Measurements from ENCODE around the gene SOX12. TPM values are rescaled to one million over a fixed set of nuclear protein-coding genes. Genes with fewer than 3 reads are reported as not detected.

SOX12 gene
- total RNA-seq: 16.0 and 16.1 TPM in 2 replicates

GRCh38 chr20:325045-325888 lies at the start of gene SOX12:
Gene SOX12, plus strand, starts transcription at chr20:325552. Its CDS starts 373 bp downstream, at chr20:325925.

GRCh38 chr20:290084-290831 lies 35.1 kb upstream of the SOX12 start, which contains the start of gene C20orf96:
Gene C20orf96, minus strand, starts transcription at chr20:290750. Its CDS starts 140 bp downstream, at chr20:290610.

DNA sequence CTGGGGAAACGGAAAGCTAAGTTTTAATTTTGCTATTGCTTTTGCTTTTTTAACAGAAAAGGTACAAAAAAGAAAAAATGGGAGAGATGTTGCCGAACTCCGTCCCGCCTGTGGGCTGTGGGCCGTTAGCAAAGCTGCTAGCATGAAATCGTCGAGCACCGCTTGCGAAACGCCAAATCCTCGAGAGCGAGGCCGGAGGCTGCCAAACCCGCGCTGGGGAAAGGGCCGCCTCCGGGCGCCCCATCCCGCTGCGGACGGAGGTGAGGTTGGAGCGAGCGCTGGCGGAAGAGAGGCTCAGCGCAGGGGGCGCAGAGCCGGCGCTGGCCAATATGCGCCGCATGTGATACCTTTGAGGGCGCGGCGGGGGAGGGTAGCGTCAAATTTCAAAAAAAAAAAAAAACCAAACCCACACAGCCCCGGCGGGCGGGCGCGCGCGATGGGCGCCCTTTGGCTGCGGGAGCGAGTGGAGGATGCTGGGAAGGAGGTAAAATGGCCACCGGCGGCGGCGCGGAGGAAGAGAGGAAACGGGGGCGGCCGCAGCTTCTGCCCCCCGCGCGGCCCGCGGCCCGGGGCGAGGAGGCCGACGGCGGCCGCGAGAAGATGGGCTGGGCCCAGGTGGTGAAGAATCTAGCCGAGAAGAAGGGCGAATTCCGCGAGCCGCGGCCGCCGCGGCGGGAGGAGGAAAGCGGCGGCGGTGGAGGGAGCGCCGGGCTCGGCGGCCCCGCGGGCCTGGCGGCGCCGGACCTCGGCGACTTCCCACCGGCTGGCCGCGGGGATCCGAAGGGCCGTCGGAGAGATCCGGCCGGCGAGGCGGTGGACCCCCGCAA lies 28.0 kb upstream of the SOX12 start, which contains the start of gene ZCCHC3:
Gene ZCCHC3, plus strand, starts transcription at position 473 of the 827 bp plus-strand sequence. Its CDS starts 17 bp downstream, at position 490.

GRCh38 chr20:346640-347316 lies 21.4 kb downstream of the SOX12 start, which contains the start of gene NRSN2:
Gene NRSN2, plus strand, starts transcription at chr20:347111. Its CDS starts 2,533 bp downstream, at chr20:349644.

Other genes with a start within 250 kb of the SOX12 start
- gene DEFB125, start 237.9 kb upstream of the SOX12 start, total RNA-seq: not detected in 2 replicates
- not detected in 2 replicates for gene DEFB126, start 183.0 kb upstream of the SOX12 start, total RNA-seq
- not detected in 2 replicates for gene DEFB127, start 168.1 kb upstream of the SOX12 start, total RNA-seq
- not detected in 2 replicates for gene DEFB128, start 135.8 kb upstream of the SOX12 start, total RNA-seq
- not detected in 2 replicates for gene DEFB129, start 98.3 kb upstream of the SOX12 start, total RNA-seq
- not detected in 2 replicates for gene DEFB132, start 67.8 kb upstream of the SOX12 start, total RNA-seq
- gene C20orf96, start 34.8 kb upstream of the SOX12 start, total RNA-seq: 1.8 and 2.8 TPM in 2 replicates
- gene ZCCHC3, start 28.0 kb upstream of the SOX12 start, total RNA-seq: 16.2 and 20.0 TPM in 2 replicates
- 95.0 and 104 TPM in 2 replicates for gene NRSN2, start 21.6 kb downstream of the SOX12 start, total RNA-seq
- gene TRIB3, start 55.2 kb downstream of the SOX12 start, total RNA-seq: 106 and 115 TPM in 2 replicates
- gene RBCK1, start 82.7 kb downstream of the SOX12 start, total RNA-seq: 71.3 and 71.4 TPM in 2 replicates
- 21.0 and 23.3 TPM in 2 replicates for gene TBC1D20, start 137.0 kb downstream of the SOX12 start, total RNA-seq
- gene CSNK2A1, start 218.2 kb downstream of the SOX12 start, total RNA-seq: 87.0 and 95.2 TPM in 2 replicates